ENCODE measurements around the gene CDC14B. TPM values are rescaled to one million over a fixed set of nuclear protein-coding genes. Genes with fewer than 3 reads are reported as not detected.

CDC14B gene
- total RNA-seq, 4 donors from 2014 or later, result 45.9 to 59.8 (median 47.2) TPM

DNA sequence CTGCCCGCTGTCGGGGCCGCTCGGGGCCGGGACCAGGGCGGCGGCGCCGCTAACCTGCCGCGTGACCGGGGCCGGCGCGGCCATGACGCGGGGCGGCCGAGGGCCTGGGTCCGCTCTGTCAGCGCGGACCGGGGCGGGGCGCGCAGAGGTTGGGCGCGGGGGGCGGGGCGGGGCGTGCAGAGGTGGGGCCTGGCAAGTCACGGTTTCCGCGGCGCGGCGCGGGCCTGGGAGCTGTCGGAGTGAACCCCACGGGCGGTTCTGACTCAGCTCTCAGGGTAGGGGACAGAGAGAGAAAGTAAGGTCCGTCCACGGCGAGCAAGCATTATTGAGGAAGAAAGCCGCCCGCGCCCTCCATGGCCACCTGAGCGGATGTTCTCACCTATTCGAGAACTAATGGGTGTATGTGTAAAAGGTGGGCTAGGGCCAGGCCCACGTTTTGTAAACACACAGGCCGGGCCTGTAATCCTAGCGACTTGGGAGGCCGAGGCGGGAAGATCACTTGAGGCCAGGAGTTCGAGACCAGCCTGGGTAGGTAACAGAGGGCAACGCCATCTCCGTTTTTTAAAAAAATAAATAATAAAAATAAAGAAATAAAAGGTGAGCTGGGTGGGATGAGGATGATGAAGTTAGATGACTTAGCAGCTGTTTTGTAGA, 35.7 kb upstream of the CDC14B start, which contains the start of gene PRXL2C:
Gene PRXL2C, minus strand, starts transcription at position 120 of the 654 bp plus-strand sequence. Its CDS starts 36 bp downstream, at position 84.
- TF ChIP-seq, protein P1, sequence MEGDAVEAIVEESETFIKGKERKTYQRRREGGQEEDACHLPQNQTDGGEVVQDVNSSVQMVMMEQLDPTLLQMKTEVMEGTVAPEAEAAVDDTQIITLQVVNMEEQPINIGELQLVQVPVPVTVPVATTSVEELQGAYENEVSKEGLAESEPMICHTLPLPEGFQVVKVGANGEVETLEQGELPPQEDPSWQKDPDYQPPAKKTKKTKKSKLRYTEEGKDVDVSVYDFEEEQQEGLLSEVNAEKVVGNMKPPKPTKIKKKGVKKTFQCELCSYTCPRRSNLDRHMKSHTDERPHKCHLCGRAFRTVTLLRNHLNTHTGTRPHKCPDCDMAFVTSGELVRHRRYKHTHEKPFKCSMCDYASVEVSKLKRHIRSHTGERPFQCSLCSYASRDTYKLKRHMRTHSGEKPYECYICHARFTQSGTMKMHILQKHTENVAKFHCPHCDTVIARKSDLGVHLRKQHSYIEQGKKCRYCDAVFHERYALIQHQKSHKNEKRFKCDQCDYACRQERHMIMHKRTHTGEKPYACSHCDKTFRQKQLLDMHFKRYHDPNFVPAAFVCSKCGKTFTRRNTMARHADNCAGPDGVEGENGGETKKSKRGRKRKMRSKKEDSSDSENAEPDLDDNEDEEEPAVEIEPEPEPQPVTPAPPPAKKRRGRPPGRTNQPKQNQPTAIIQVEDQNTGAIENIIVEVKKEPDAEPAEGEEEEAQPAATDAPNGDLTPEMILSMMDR (IDR thresholded peaks at IDR 0.05; ENCODE audit: low read depth), result no peak

DNA sequence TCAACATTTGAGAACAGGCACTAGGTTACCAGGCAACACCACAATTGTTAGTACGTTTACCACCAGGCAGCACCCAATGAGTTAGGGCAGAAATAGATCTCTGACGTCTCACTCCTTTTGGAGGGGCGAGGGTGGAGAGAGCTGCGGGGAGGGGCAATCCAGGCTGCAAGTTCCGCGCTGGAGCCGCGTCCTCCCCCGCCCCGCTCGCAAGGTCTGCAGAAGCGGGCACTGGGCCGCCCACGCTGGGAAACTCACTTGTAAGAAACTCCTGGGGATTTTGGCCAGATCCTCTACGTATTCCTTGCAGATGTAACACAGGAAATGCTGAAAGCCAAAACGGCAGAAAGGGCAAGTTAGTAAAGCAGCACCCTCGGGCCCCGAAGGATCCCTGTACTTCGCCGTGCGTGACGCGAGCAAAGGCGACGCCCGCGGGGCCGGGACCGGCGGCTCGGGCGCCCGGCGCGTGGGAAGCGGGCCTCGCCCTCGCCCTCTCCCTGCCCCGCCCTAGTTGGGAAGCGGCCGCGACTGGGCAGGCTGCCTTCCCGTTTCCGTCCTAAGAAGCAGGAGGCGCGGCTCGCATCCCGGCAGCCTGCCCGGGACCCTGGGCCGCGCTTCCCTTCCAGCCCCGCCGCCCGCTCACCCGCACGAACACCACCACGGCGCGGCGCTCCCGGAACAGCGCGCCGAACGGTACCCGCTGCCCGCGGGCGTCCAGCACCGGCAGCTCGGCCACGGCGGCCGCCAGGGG, 35.0 kb upstream of the CDC14B start:
- TF ChIP-seq, protein P1 (IDR thresholded peaks at IDR 0.05; ENCODE audit: low read depth), result no peak

DNA sequence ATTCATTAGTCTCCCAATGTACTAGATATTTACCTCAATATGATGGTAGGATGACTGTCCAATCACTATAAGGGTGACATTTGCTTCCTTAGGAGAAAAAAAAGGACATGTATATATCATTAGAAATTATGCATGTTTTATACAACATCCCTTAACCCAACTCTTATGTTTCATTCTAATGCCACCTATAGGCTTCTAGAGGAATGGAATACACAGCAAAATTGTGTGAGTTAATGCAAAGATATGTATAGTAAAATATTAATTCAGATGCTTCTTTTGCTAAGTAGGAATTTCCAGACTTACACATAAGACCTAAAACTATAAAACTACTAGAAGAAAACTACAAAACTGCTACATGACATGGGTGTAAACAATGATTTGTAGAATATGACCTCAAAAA, 32.0 kb upstream of the CDC14B start:
- TF ChIP-seq, protein P1 (IDR thresholded peaks at IDR 0.05; ENCODE audit: low read depth), result no peak

DNA sequence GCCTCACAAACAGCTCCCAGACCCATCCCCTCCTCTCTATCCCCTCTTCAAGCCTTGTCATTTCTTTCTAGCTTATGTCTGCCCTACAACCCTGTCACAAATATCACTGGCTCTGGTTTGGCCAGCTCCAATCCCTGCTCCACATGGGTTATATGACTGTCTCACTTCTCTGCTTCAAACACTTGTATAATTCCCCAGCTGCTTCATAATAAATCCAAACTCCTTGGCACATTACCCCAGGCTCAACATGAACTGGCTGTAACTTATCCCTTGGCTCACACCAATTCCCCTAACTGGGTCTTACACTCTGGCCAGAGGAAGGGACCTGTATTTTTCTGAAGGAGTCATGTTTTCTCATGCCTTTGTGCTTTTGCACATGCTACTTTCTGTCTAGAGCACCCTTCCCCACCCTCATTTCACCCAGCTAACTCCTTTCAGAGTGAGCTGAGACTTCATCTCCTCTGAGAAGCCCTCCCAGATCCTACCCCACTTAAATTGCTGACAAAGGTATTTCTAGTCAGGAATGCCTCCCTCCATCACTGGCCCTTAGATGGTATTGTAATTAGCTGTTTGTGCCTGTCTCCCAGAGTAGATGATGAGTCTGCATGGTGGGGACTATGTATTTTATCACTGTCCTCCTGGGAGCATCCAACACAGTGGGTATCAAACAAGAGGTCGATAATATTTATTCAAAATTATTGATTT, 30.1 kb upstream of the CDC14B start:
- TF ChIP-seq, protein P1 (IDR thresholded peaks at IDR 0.05; ENCODE audit: low read depth), result no peak

DNA sequence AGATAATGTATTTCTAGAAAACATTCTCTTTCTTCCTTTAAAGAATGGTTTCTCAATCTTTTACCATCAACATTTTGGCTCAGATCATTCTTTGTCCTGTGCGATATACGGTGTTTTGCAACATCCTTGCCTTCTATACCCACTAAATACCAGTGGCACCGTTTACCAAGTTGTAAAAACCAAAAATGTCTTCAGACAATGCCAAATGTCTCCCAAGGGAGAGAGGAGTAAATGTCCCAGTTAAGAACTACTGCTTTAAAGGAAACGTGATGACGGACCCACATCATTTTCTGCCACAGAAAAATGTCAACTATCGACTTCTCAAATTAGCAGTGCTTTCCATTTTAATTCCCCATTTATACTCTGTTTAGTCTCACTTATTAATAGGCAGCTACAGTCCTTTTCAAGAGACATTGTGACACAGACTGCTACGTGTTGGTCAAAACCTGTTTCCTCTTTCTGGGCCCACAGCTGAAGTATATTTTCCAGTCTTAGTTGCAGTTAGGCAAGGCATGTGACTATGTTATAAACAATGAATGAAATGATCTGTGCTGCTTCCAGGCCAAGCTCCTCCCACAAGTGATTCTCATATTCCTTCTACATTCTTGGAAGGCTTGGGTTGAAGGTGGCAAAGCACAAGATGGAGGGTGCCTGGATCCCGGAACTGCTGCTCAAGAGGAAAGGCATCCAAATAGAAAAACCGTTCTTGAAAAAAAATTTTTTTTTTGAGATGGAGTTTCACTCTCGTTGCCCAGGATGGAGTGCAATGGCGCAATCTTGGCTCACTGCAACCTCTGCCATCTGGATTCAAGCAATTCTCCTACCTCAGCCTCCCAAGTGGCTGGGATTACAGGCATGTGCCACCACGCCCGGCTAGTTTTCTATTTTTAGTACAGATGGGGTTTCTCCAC, 26.7 kb upstream of the CDC14B start:
- TF ChIP-seq, protein P1 (IDR thresholded peaks at IDR 0.05; ENCODE audit: low read depth), result no peak

DNA sequence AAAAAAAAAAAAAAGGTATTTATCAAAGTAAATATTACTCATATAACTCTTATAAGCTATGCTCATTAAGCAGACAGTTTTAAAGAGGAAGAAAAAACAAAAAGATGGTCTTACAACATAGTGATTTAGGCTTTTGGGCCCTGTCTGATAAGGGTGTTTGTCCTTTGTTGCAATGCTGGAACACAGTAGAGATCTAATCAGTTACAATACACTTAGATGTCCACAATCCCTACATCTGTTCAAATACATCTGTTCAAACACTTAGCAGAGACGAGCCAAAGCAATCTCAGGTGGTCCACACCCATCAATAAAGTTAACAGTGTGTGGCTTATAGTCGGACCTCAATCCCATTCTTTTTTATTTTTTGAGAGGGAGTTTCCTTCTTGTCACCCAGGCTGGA, 24.5 kb upstream of the CDC14B start:
- TF ChIP-seq, protein P1 (IDR thresholded peaks at IDR 0.05; ENCODE audit: low read depth), result no peak
